GM12872 (cell line): ENCODE results near the gene GRIK4.

Experiments used
- CTCF ChIP-seq: IDR thresholded peaks from 3 replicates; pipeline ENCODE4 v1.5.1; 2011; ENCODE audit warnings: low read depth, mild to moderate bottlenecking, low read length, moderate library complexity; ENCODE audit not compliant: insufficient read depth

GRIK4 gene

GRCh38 chr11:120682866-120683265, 171.3 kb downstream of the GRIK4 start:
- TF ChIP-seq CTCF = no peak

- no peak for TF ChIP-seq CTCF
Measured at GRCh38 chr11:120686516-120686915, 175.0 kb downstream of the GRIK4 start.

GRCh38 chr11:120688163-120688562, 176.6 kb downstream of the GRIK4 start:
- no peak for TF ChIP-seq CTCF

GRCh38 chr11:120689596-120690275, 178.2 kb downstream of the GRIK4 start:
- no peak for TF ChIP-seq CTCF

- no peak for TF ChIP-seq CTCF
Measured at GRCh38 chr11:120690406-120690805, 178.9 kb downstream of the GRIK4 start.

GRCh38 chr11:120694726-120695125, 183.2 kb downstream of the GRIK4 start:
- TF ChIP-seq CTCF = no peak

GRCh38 chr11:120695426-120695825, 183.9 kb downstream of the GRIK4 start:
- no peak for TF ChIP-seq CTCF
